K562 (cell line): ENCODE data around the gene ELFN2. TPM values are rescaled to one million over a fixed set of nuclear protein-coding genes. Genes with fewer than 3 reads are reported as not detected.

Experiments
- ATAC-seq: fragments of 200-7000 bp; cut with Tn5 transposase; 3 replicates; pipeline ENCODE4 v1.9.1; 2020; ENCODE audit warnings: moderate library complexity
- BruUV-seq: library from RNA; stranded (reverse); fragments of 400-500 nt; replicated peaks from 2 replicates; lab custom pipeline; 2021; lab: Mats Ljungman, UMichigan
- CTCF ChIA-PET: fragments of 300-600 bp; formaldehyde crosslinking; extraction: SDS; loops from one replicate; lab custom pipeline; 2021; ENCODE audit warnings: low intra/inter-chr PET ratio; lab: Yijun Ruan, JAX
- POLR2A ChIA-PET: fragments of 300-600, 350-650 bp; sonication (Branson Sonifier 250); formaldehyde crosslinking; extraction: SDS; loops from one replicate; lab custom pipeline; 2021; ENCODE audit warnings: antibody characterized with exemption, inconsistent platforms; lab: Yijun Ruan, JAX
- DNase-seq, 4 experiments: peaks; one replicate each; pipeline versions ENCODE4 v3.0.0 to v3.0.0-alpha.2; 2011 to 2018; ENCODE audit warnings: low spot score in 3 of 4, mixed read lengths in 3 of 4; ENCODE audit errors: extremely low read depth in 1 of 4
- FAIRE-seq: peaks from 2 replicates; lab custom pipeline; 2011; peaks lifted over from hg19 to GRCh38; lab: Jason Lieb, UNC
- H2AFZ ChIP-seq: 2 replicates; pipeline ENCODE4 v1.6.0; 2011; ENCODE audit warnings: low read depth, low read length, control low read depth, inconsistent platforms
- H3K27ac ChIP-seq: fragments of 200-600 bp; 3 replicates; pipeline ENCODE4 v1.8.0; 2011; ENCODE audit warnings: low read depth, mild to moderate bottlenecking, control low read depth, inconsistent platforms, low read length, moderate library complexity, mixed read lengths; ENCODE audit errors: extremely low read depth
- H3K27me3 ChIP-seq, 2 experiments: fragments of 300-600 bp in 1 of 2; 2 replicates in 1 of 2; 3 replicates in 1 of 2; pipeline versions ENCODE4 v1.6.0 to v1.8.0; 2011; ENCODE audit warnings: inconsistent platforms in 2 of 2, low read length in 2 of 2, mild to moderate bottlenecking in 1 of 2, mixed read lengths in 1 of 2, moderate library complexity in 1 of 2; ENCODE audit not compliant: control insufficient read depth in 2 of 2, insufficient read depth in 2 of 2
- H3K36me3 ChIP-seq: fragments of 300-600 bp; 3 replicates; pipeline ENCODE4 v1.8.0; 2011; ENCODE audit warnings: mild to moderate bottlenecking, low read length, inconsistent platforms; ENCODE audit not compliant: control insufficient read depth, insufficient read depth
- H3K4me1 ChIP-seq, 2 experiments: fragments of 200-600 bp in 1 of 2; replicated peaks in 1 of 2; 2 replicates in 1 of 2; 3 replicates in 1 of 2; pipeline versions ENCODE4 v1.5.1 to v1.8.0; 2011; ENCODE audit warnings: inconsistent platforms in 2 of 2, low read length in 2 of 2, mild to moderate bottlenecking in 1 of 2, mixed read lengths in 1 of 2, moderate library complexity in 1 of 2; ENCODE audit not compliant: control insufficient read depth in 2 of 2, insufficient read depth in 2 of 2
- H3K4me2 ChIP-seq: 2 replicates; pipeline ENCODE4 v1.6.1; 2011; ENCODE audit warnings: low read length, control low read depth, inconsistent platforms, mixed read lengths; ENCODE audit not compliant: insufficient read depth
- H3K4me3 ChIP-seq: fragments of 200-600 bp; sonication (generic), shearing (Covaris generic); 2 replicates; pipeline ENCODE4 v1.5.1; 2016; ENCODE audit warnings: control low read depth, inconsistent platforms
- H3K79me2 ChIP-seq: fragments of 200-600 bp; 3 replicates; pipeline ENCODE4 v1.8.0; 2011; ENCODE audit warnings: low read length, inconsistent platforms; ENCODE audit not compliant: control insufficient read depth, insufficient read depth
- H3K9ac ChIP-seq, 2 experiments: 2 replicates each; pipeline versions ENCODE4 v1.6.0 to v1.6.1; 2011; ENCODE audit warnings: low read depth in 2 of 2, low read length in 2 of 2, control low read depth in 1 of 2, inconsistent platforms in 1 of 2, mild to moderate bottlenecking in 1 of 2, mixed read lengths in 1 of 2; ENCODE audit not compliant: insufficient read depth in 1 of 2
- H3K9me1 ChIP-seq: one replicate; pipeline ENCODE4 v1.6.0; 2011; ENCODE audit warnings: inconsistent platforms, mild to moderate bottlenecking, low read length, moderate library complexity; ENCODE audit not compliant: control insufficient read depth, insufficient read depth
- H3K9me3 ChIP-seq: replicated peaks from 2 replicates; pipeline ENCODE4 v1.5.1; 2011; ENCODE audit warnings: low read depth, low read length, inconsistent platforms; ENCODE audit not compliant: control insufficient read depth, insufficient read depth
- H4K20me1 ChIP-seq: replicated peaks from 2 replicates; pipeline ENCODE4 v1.6.1; 2011; ENCODE audit warnings: low read length, inconsistent platforms, mixed read lengths; ENCODE audit not compliant: control insufficient read depth, insufficient read depth
- BRF1 ChIP-seq: IDR thresholded peaks from 3 replicates; pipeline ENCODE4 v1.6.1; 2011; ENCODE audit warnings: borderline replicate concordance, mild to moderate bottlenecking; ENCODE audit not compliant: insufficient read length; ENCODE audit errors: extremely low read depth
- FOXA1 ChIP-seq: fragments of 450-650 bp; IDR thresholded peaks from 2 replicates; pipeline ENCODE4 v1.6.1; 2016; ENCODE audit warnings: mild to moderate bottlenecking, borderline replicate concordance
- GABPB1 ChIP-seq: sonication (generic); formaldehyde crosslinking; IDR thresholded peaks from 2 replicates; pipeline ENCODE4 v1.8.0; 2022; ENCODE audit warnings: mild to moderate bottlenecking, missing genetic modification reagents
- GATA2 ChIP-seq: sonication (generic); formaldehyde crosslinking; IDR thresholded peaks from 2 replicates; pipeline ENCODE4 v1.4.0; 2020; ENCODE audit warnings: mild to moderate bottlenecking, missing genetic modification reagents
- MEIS2 ChIP-seq: fragments of 450-650 bp; IDR thresholded peaks from 2 replicates; pipeline ENCODE4 v1.6.1; 2014; ENCODE audit warnings: mild to moderate bottlenecking; ENCODE audit not compliant: partially characterized antibody
- RAD51 ChIP-seq: fragments of 450-650 bp; IDR thresholded peaks from 2 replicates; pipeline ENCODE4 v1.7.1; 2016; ENCODE audit warnings: low read depth, mild to moderate bottlenecking, borderline replicate concordance
- RBM25 ChIP-seq: fragments of 200-400 bp; formaldehyde crosslinking; IDR thresholded peaks from 2 replicates; pipeline ENCODE4 v1.6.1; 2018; ENCODE audit warnings: low read length, low read depth, moderate library complexity; ENCODE audit not compliant: severe bottlenecking
- VEZF1 ChIP-seq: fragments of 200-800 bp; sonication (Bioruptor generic); IDR thresholded peaks from 2 replicates; pipeline ENCODE4 v1.6.1; 2017; ENCODE audit warnings: missing genetic modification characterization, missing compliant biosample characterization
- ZFP36 ChIP-seq: fragments of 150-350 bp; IDR thresholded peaks from 2 replicates; pipeline ENCODE4 v1.6.1; 2018; ENCODE audit warnings: low read length, low read depth; ENCODE audit not compliant: partially characterized antibody
- ZNF318 ChIP-seq, 2 experiments: fragments of 450-650 bp; IDR thresholded peaks; 2 replicates each; pipeline ENCODE4 v1.6.1; 2016; ENCODE audit warnings: mild to moderate bottlenecking in 2 of 2, borderline replicate concordance in 1 of 2, low read depth in 1 of 2, moderate library complexity in 1 of 2
- WGBS: fragments of 100-300 bp; shearing (Covaris generic); methylation state at CpG from one replicate; pipeline ENCODE4 v1.1.6; 2016; ENCODE audit warnings: low coverage, mixed read lengths; ENCODE audit not compliant: insufficient coverage; ENCODE audit errors: missing lambda C conversion rate; 5-methylcytosine and 5-hydroxymethylcytosine counted together
- in situ Hi-C: fragments of 300-500 bp; cut with MboI; formaldehyde crosslinking; loops from 4 replicates; pipeline ENCODE4 v1.15.0; 2018; ENCODE audit warnings: inconsistent platforms, mixed read lengths
- intact Hi-C: fragments of 100-400 bp; cut with micrococcal nuclease; formaldehyde crosslinking; loops from 2 replicates; pipeline ENCODE4 v1.14.2; 2022
- polyA plus RNA-seq, 8 experiments: library from polyadenylated mRNA; depleted of rRNA in 4 of 8; stranded (reverse) in 5 of 8; unstranded in 3 of 8; fragments of >200 nt; fragmentation: Nextera tagmentation in 2 of 8; fragmentation: Illumina TruSeq in 1 of 8; extraction: Ambion mirVana in 2 of 8; extraction: Trizol in 1 of 8; gene quantifications; 2 replicates each; pipeline versions ENCODE4 v1.2.1 to v1.2.3, GENCODE V29; 2011 to 2014; ENCODE audit warnings: inconsistent platforms in 1 of 8, missing spikeins in 1 of 8
- total RNA-seq, 7 experiments: library from RNA; depleted of rRNA in 6 of 7; stranded (reverse); fragments of >200 nt in 6 of 7; fragmentation: Illumina TruSeq in 2 of 7; extraction: Trizol in 2 of 7; gene quantifications; 2 replicates each; pipeline versions ENCODE4 v1.2.1 to v1.2.3, GENCODE V29; 2011 to 2021; ENCODE audit warnings: low replicate concordance in 1 of 7

The ELFN2 gene
- total and polyA plus RNA-seq, 9 of the 15 experiments (the other 6 are each of a cell fraction or from before 2014, with no cell fraction given), result not detected

GRCh38 chr22:37393746-37394145 lies 33.5 kb downstream of the ELFN2 start (continued):
- TF ChIP-seq GABPB1 (CRISPR knock-in tag), result no peak
- TF ChIP-seq GATA2 (CRISPR knock-in tag), result no peak
- no peak for TF ChIP-seq RAD51
- no peak for TF ChIP-seq BRF1
- TF ChIP-seq FOXA1, result no peak

GRCh38 chr22:37392721-37393328 lies 34.5 kb downstream of the ELFN2 start:
- POLR2A ChIA-PET, result no interaction called here
- no peaks in the 10 kb centered on the region for H4K20me1 ChIP-seq
- BruUV-seq, result no TSS peak
- no peak overlapping the region for H3K4me2 ChIP-seq
- peaks cover 0 to 5% of the 10 kb centered on the region in 2 experiments; a peak in 1 of 5 replicates for H3K4me1 ChIP-seq
- H3K4me3 ChIP-seq, result no peak overlapping the region
- WGBS, result 5% methylated on average over 7 of the region's 10 CpGs
- in situ Hi-C loops (no loop called here), intact Hi-C loops (no loop called here)
- CTCF ChIA-PET, result no interaction called here
- no peak overlapping the region for H3K27ac ChIP-seq
- H3K79me2 ChIP-seq, result no peaks in the 10 kb centered on the region
- no peak for FAIRE-seq
- no peak for DNase-seq
- H2AFZ ChIP-seq, result no peak overlapping the region
- peaks cover 4 to 57% of the 10 kb centered on the region in 2 experiments; a peak in 4 of 5 replicates for H3K27me3 ChIP-seq
- H3K9me1 ChIP-seq, result no peaks in the 10 kb centered on the region
- H3K36me3 ChIP-seq, result no peaks in the 10 kb centered on the region
- ATAC-seq, result no peak
- H3K9ac ChIP-seq, result no peak overlapping the region
- H3K9me3 ChIP-seq, result no peaks in the 10 kb centered on the region
- TF ChIP-seq RBM25, result peak; percentile 35
- TF ChIP-seq MEIS2, result peak; percentile 20
- no peak for TF ChIP-seq ZNF318 (IDR thresholded peaks at IDR 0.05; ENCODE audit: borderline replicate concordance in 1 of 2, low read depth in 1 of 2)
- TF ChIP-seq VEZF1 (CRISPR knock-in tag), result no peak
- peak; percentile 65 for TF ChIP-seq ZFP36
